PC-3 (cell line): ENCODE results near the gene GPR119. TPM values are rescaled to one million over a fixed set of nuclear protein-coding genes. Genes with fewer than 3 reads are reported as not detected.
"Not testable (repeated sequence)": the region's sequence is repeated elsewhere in the genome, so short reads cannot be mapped to it uniquely, and the experiment has no call there.

Source experiments
- ATAC-seq: fragments of 200-7000 bp; cut with Tn5 transposase; 2 replicates; pipeline ENCODE4 v1.9.1; 2020; ENCODE audit warnings: mild to moderate bottlenecking, moderate library complexity
- Bru-seq: library from RNA; stranded (reverse); fragments of 400-500 nt; gene quantifications from one replicate; lab custom pipeline; 2021; lab: Mats Ljungman, UMichigan
- BruChase-seq, 2 experiments: library from RNA; stranded (reverse); fragments of 400-500 nt; gene quantifications; one replicate each; lab custom pipeline; 2021; lab: Mats Ljungman, UMichigan
- BruUV-seq: library from RNA; stranded (reverse); fragments of 400-500 nt; replicated peaks from 2 replicates; lab custom pipeline; 2021; lab: Mats Ljungman, UMichigan
- CTCF ChIA-PET: fragments of 300-600 bp; sonication (Branson Sonifier 250); formaldehyde crosslinking; loops from one replicate; lab custom pipeline; 2022; ENCODE audit warnings: antibody characterized with exemption; lab: Charles Lee
- POLR2A ChIA-PET: fragments of 300-600 bp; sonication (Branson Sonifier 250); formaldehyde crosslinking; loops from one replicate; lab custom pipeline; 2022; ENCODE audit warnings: antibody characterized with exemption; ENCODE audit not compliant: unreplicated experiment; lab: Charles Lee
- DNase-seq: peaks from one replicate; pipeline ENCODE4 v3.0.0-alpha.2; 2015
- H2AFZ ChIP-seq: fragments of 300-600 bp; sonication (generic); 2 replicates; pipeline ENCODE4 v1.6.0; 2016; ENCODE audit warnings: antibody characterized with exemption, low read length
- H3F3A ChIP-seq: fragments of 300-600 bp; sonication (generic); one replicate; pipeline ENCODE4 v1.6.0; 2017; ENCODE audit warnings: antibody characterized with exemption, low read length, control low read depth, mild to moderate bottlenecking; ENCODE audit not compliant: unreplicated experiment
- H3K27ac ChIP-seq: fragments of 300-600 bp; sonication (generic); 2 replicates; pipeline ENCODE4 v1.5.1; 2016; ENCODE audit warnings: mild to moderate bottlenecking, low read length
- H3K27me3 ChIP-seq: fragments of 300-600 bp; sonication (generic); 2 replicates; pipeline ENCODE4 v1.6.1; 2016; ENCODE audit warnings: low read length, mixed read lengths
- H3K36me3 ChIP-seq: fragments of 300-600 bp; sonication (generic); 2 replicates; pipeline ENCODE4 v1.6.1; 2016; ENCODE audit warnings: low read depth, mixed run types, low read length, mixed read lengths
- H3K4me1 ChIP-seq: fragments of 300-600 bp; sonication (generic); 2 replicates; pipeline ENCODE4 v1.5.1; 2016; ENCODE audit warnings: low read length; ENCODE audit not compliant: insufficient read depth
- H3K4me2 ChIP-seq: fragments of 300-600 bp; sonication (generic); 2 replicates; pipeline ENCODE4 v1.6.0; 2016; ENCODE audit warnings: low read length
- H3K4me3 ChIP-seq: fragments of 300-600 bp; sonication (generic); 2 replicates; pipeline ENCODE4 v1.5.1; 2016; ENCODE audit warnings: mild to moderate bottlenecking, low read length, mixed read lengths
- H3K79me2 ChIP-seq: fragments of 300-600 bp; sonication (generic); 2 replicates; pipeline ENCODE4 v1.6.1; 2017; ENCODE audit warnings: low read length, mixed read lengths
- H3K9ac ChIP-seq: fragments of 300-600 bp; sonication (generic); 2 replicates; pipeline ENCODE4 v1.6.0; 2016; ENCODE audit warnings: mild to moderate bottlenecking, low read length
- H3K9me2 ChIP-seq: fragments of 300-600 bp; sonication (generic); replicated peaks from 2 replicates; pipeline ENCODE4 v1.6.1; 2016; ENCODE audit warnings: mixed run types, low read length, mixed read lengths
- H3K9me3 ChIP-seq: fragments of 300-600 bp; sonication (generic); 2 replicates; pipeline ENCODE4 v1.6.1; 2016; ENCODE audit warnings: low read length, mixed read lengths
- H4K20me1 ChIP-seq: fragments of 300-600 bp; sonication (generic); 2 replicates; pipeline ENCODE4 v1.6.1; 2016; ENCODE audit warnings: low read length, mixed read lengths
- EZH2 ChIP-seq: fragments of 300-600 bp; sonication (generic); IDR thresholded peaks from one replicate; pipeline ENCODE4 v1.6.1; 2017; ENCODE audit warnings: antibody characterized with exemption, mild to moderate bottlenecking, low read length; ENCODE audit not compliant: unreplicated experiment
- EZH2phosphoT487 ChIP-seq: fragments of 300-600 bp; sonication (generic); IDR thresholded peaks from 2 replicates; pipeline ENCODE4 v1.6.1; 2018; ENCODE audit warnings: mild to moderate bottlenecking, antibody characterized with exemption, low read length, borderline replicate concordance
- intact Hi-C: fragments of 100-400 bp; cut with micrococcal nuclease; formaldehyde crosslinking; loops from 2 replicates; pipeline ENCODE4 v1.9.0; 2023
- long read RNA-seq: library from polyadenylated mRNA; unstranded; transcript quantifications from one replicate; pipeline ENCODE4 v2.0.0, GENCODE V29; 2021; ENCODE audit not compliant: unreplicated experiment
- total RNA-seq: library from RNA; depleted of rRNA; stranded (reverse); fragments of >200 nt; gene quantifications from 2 replicates; pipeline ENCODE4 v1.2.3, GENCODE V29; 2014; rRNA removed
- TF ChIP-seq, protein P1 (sequence below): fragments of 300-600 bp; sonication (generic); conservative IDR thresholded peaks from 2 replicates; pipeline ENCODE4 v1.5.1; 2017; ENCODE audit warnings: antibody characterized with exemption, low read depth, mild to moderate bottlenecking, low read length

The GPR119 gene
- not detected in 2 replicates for total RNA-seq
- Bru-seq, nascent RNA: not detected
- BruChase-seq, experiment 1, labeled RNA remaining after a 6-hour chase: percentile 34 among the genes with signal in this experiment
- not detected for BruChase-seq, experiment 2, labeled RNA remaining after a 2-hour chase
- long read RNA-seq: 0 reads

GRCh38 chrX:130385520-130385919, at the start of gene GPR119:
Gene GPR119 (minus strand): TSS chrX:130385674. CDS start chrX:130385447, 227 bp downstream.
- BruUV-seq: no TSS peak
- ATAC-seq (no peak), DNase-seq (no peak)
- Histone ChIP-seq H4K20me1 (no peaks in the 10 kb centered on the region), H3K9me2 (no peaks in the 10 kb centered on the region), H3K27ac (no peak within 1 kb of the TSS), H3K79me2 (no peaks in the 10 kb centered on the region), H3K4me2 (no peak within 1 kb of the TSS), H3K4me3 (no peak within 1 kb of the TSS), H3K9me3 (no peaks in the 10 kb centered on the region), H3K36me3 (no peaks in the 10 kb centered on the region), H3K27me3 (no peaks in the 10 kb centered on the region), H3K4me1 (no peaks in the 10 kb centered on the region), H2AFZ (no peak within 1 kb of the TSS), H3F3A (no peaks in the 10 kb centered on the region), H3K9ac (no peak within 1 kb of the TSS)
- TF ChIP-seq, protein P1, sequence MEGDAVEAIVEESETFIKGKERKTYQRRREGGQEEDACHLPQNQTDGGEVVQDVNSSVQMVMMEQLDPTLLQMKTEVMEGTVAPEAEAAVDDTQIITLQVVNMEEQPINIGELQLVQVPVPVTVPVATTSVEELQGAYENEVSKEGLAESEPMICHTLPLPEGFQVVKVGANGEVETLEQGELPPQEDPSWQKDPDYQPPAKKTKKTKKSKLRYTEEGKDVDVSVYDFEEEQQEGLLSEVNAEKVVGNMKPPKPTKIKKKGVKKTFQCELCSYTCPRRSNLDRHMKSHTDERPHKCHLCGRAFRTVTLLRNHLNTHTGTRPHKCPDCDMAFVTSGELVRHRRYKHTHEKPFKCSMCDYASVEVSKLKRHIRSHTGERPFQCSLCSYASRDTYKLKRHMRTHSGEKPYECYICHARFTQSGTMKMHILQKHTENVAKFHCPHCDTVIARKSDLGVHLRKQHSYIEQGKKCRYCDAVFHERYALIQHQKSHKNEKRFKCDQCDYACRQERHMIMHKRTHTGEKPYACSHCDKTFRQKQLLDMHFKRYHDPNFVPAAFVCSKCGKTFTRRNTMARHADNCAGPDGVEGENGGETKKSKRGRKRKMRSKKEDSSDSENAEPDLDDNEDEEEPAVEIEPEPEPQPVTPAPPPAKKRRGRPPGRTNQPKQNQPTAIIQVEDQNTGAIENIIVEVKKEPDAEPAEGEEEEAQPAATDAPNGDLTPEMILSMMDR: no peak
- TF ChIP-seq EZH2 (no peak), EZH2phosphoT487 (no peak)
- POLR2A ChIA-PET: no interaction called here
- CTCF ChIA-PET: no interaction called here
- intact Hi-C loops: no loop called here

DNA sequence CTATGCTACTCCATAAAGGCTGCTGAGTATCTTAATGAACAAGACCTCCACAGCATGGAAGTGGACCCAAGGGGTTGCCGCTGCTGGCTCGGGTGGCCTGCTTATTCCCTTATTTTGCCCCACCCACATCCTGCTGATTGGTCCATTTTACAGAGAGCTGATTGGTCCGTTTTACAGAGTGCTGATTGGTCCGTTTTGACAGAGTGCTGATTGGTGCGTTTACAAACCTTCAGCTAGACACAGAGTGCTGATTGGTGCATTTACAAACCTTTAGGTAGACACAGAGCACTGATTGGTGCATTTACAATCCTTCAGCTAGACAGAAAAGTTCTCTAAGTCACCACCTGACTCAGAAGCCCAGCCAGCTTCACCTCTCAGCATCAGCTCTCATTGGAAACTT, 43.8 kb upstream of the GPR119 start:
- H3K27me3 ChIP-seq: peaks cover 21% of the 10 kb centered on the region
- H3K9me3 ChIP-seq, CTCF ChIA-PET, H3K4me3 ChIP-seq, H3K9ac ChIP-seq, H3K79me2 ChIP-seq, H4K20me1 ChIP-seq, H3K4me1 ChIP-seq, H2AFZ ChIP-seq, H3K27ac ChIP-seq, intact Hi-C loops, H3K4me2 ChIP-seq, ATAC-seq, POLR2A ChIA-PET, DNase-seq, H3K9me2 ChIP-seq, H3F3A ChIP-seq, BruUV-seq, H3K36me3 ChIP-seq: not testable (repeated sequence)

- no peak for ATAC-seq
- ChIA-PET POLR2A (no interaction called here), CTCF (no interaction called here)
- Histone ChIP-seq H3K36me3 (no peaks in the 10 kb centered on the region), H3K79me2 (no peaks in the 10 kb centered on the region), H3K4me1 (no peaks in the 10 kb centered on the region), H3K9me3 (no peaks in the 10 kb centered on the region), H3K27me3 (peaks cover 21% of the 10 kb centered on the region), H3K9me2 (no peaks in the 10 kb centered on the region), H3K27ac (no peak overlapping the region), H3K9ac (no peak overlapping the region), H4K20me1 (no peaks in the 10 kb centered on the region), H3K4me2 (no peak overlapping the region), H3F3A (no peaks in the 10 kb centered on the region), H3K4me3 (no peak overlapping the region), H2AFZ (no peak overlapping the region)
- no TSS peak for BruUV-seq
- intact Hi-C loops: no loop called here
- TF ChIP-seq EZH2 (no peak), EZH2phosphoT487 (no peak)
- TF ChIP-seq, protein P1: no peak
- DNase-seq: no peak
These were observed 41.1 kb upstream of the GPR119 start for GRCh38 chrX:130426531-130426930.
